ENCODE data around the gene TEX19. TPM values are rescaled to one million over a fixed set of nuclear protein-coding genes. Genes with fewer than 3 reads are reported as not detected.

The TEX19 gene
- total and polyA plus RNA-seq, 9 of the 15 experiments (the other 6 are each of a cell fraction or from before 2014, with no cell fraction given): 0.10 to 4.9 (median 1.9) TPM

- H3K9me3 ChIP-seq (replicated peaks; ENCODE audit: control insufficient read depth, insufficient read depth, low read depth, low read length): no peaks in the 10 kb centered on the region
- H3K79me2 ChIP-seq (ENCODE audit: control insufficient read depth, insufficient read depth, low read length): peaks cover 11% of the 10 kb centered on the region; the same call in 2 of the 3 replicates
- no peak for DNase-seq (ENCODE audit: extremely low read depth in 1 of 4, low spot score in 3 of 4)
- no peaks in the 10 kb centered on the region for H3K27me3 ChIP-seq (ENCODE audit: control insufficient read depth in 2 of 2, insufficient read depth in 2 of 2, low read length in 2 of 2)
- peaks cover 38 to 97% of the 10 kb centered on the region in 2 experiments for H3K4me1 ChIP-seq (replicated peaks in 1 of 2; ENCODE audit: control insufficient read depth in 2 of 2, insufficient read depth in 2 of 2, low read length in 2 of 2)
- peak within 1 kb of the TSS; percentile 78 for H2AFZ ChIP-seq (ENCODE audit: low read depth, low read length)
- H3K4me2 ChIP-seq (ENCODE audit: insufficient read depth, low read length): peak within 1 kb of the TSS; percentile 94
- peak within 1 kb of the TSS; percentile 83 to 92 for H3K9ac ChIP-seq (ENCODE audit: insufficient read depth in 1 of 2, low read depth in 2 of 2, low read length in 2 of 2)
- ChIA-PET CTCF (ENCODE audit: low intra/inter-chr PET ratio) (no interaction called here), POLR2A (interaction anchor here (0.6 to 1.6 kb wide), 3 partner anchors 11 to 49 kb away, joined by 4 to 8 read pairs (median 5); no protein-coding TSS in a partner anchor)
- H3K36me3 ChIP-seq (ENCODE audit: control insufficient read depth, insufficient read depth, low read length): no peaks in the 10 kb centered on the region
- intact Hi-C loops (cut with micrococcal nuclease): no loop called here
- in situ Hi-C loops (cut with MboI): no loop called here
- H4K20me1 ChIP-seq (replicated peaks; ENCODE audit: control insufficient read depth, insufficient read depth, low read length): no peaks in the 10 kb centered on the region
- BruUV-seq (replicated peaks): no TSS peak
- H3K4me3 ChIP-seq: peak within 1 kb of the TSS; percentile 31
- H3K9me1 ChIP-seq (ENCODE audit: control insufficient read depth, insufficient read depth, low read length): no peaks in the 10 kb centered on the region
- H3K27ac ChIP-seq (ENCODE audit: extremely low read depth, low read depth, low read length): peak within 1 kb of the TSS; percentile 86
- FAIRE-seq: no peak
- ATAC-seq: no peak
- 91% methylated on average over 35 of the region's 90 CpGs for WGBS (ENCODE audit: insufficient coverage, low coverage, missing lambda C conversion rate)
- TF ChIP-seq PCBP2 (IDR thresholded peaks at IDR 0.05; ENCODE audit: low read depth, low read length, poor library complexity, severe bottlenecking) (no peak), ZNF740 (CRISPR knock-in tag; IDR thresholded peaks at IDR 0.05) (peak; percentile 64), ZNF740 (tag; IDR thresholded peaks at IDR 0.05) (no peak), ZBTB7A (IDR thresholded peaks at IDR 0.05; ENCODE audit: borderline replicate concordance, control insufficient read depth, low read depth, low read length) (no peak), ZNF75A (CRISPR knock-in tag; IDR thresholded peaks at IDR 0.05) (no peak), SMC3 (conservative IDR thresholded peaks at IDR 0.05; ENCODE audit: insufficient read depth, low read depth, low read length) (no peak), ZNF347 (CRISPR knock-in tag; IDR thresholded peaks at IDR 0.05; ENCODE audit: low read depth) (no peak), ZNF830 (CRISPR knock-in tag; IDR thresholded peaks at IDR 0.05) (no peak), IRF9 (tag; IDR thresholded peaks at IDR 0.05) (no peak), NCOA2 (IDR thresholded peaks at IDR 0.05; ENCODE audit: partially characterized antibody in 2 of 2) (no peak), PTTG1 (tag; IDR thresholded peaks at IDR 0.05; ENCODE audit: low read depth) (no peak)
Measured at GRCh38 chr17:82333279-82334171, 25.5 kb upstream of the TEX19 start, which contains the start of gene SECTM1. TSS of gene SECTM1 (minus strand) at chr17:82333766. CDS start at chr17:82327240, 6,526 bp downstream.
